Esophagus squamous epithelium (tissue), 4 donors: ENCODE results near the gene TDRD5.

Source experiments
- POLR2A ChIP-seq, 4 donors: fragments of 450-650 bp; IDR thresholded peaks; one replicate each; pipeline ENCODE4 v1.6.1; 2017; ENCODE audit warnings: antibody characterized with exemption in 4 of 4, mild to moderate bottlenecking in 4 of 4, moderate library complexity in 3 of 4
- TF ChIP-seq, protein P1 (sequence below), 6 experiments: fragments of 450-650 bp in 4 of 6; fragments of 200-600 bp in 2 of 6; sonication (generic) in 2 of 6; IDR thresholded peaks; one replicate each; pipeline ENCODE4 v1.5.1; 2016 to 2019; ENCODE audit warnings: antibody characterized with exemption in 6 of 6, mild to moderate bottlenecking in 4 of 6, moderate library complexity in 4 of 6

DNA sequence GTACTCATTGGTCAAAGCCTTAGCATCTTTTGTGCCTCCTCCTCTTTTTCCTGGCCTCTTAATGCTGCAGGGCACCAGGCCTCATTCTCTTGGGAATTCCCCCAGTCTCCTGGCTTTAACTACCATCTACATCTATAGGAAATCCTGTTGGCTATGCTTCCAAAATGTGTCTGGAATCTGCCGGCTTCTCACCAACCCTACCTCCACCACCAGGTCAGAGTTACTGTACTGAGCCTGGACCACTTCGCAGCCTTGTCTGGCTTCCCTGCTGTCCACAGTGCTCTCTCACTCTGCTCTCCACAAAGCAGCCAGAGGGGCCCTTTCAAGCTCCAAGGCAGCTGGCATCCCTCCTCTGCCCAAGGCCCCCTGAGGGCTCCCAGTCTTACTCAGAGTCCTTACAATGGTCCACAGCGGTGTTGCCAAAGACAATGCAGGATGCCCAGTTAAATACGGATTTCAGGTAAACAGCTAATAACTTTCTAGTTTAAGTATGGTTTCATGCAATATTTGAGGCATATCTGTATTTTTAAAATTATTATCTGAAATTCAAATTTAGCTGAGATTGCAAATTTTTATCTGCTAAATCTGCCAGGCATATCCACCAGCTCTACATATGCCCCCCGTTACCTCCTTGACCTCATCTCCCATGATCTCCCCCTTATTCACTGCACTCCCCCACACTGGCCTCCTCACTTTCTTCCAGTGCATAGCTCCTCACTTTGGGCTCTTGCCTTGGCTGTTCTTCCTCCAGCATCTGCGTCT lies 117.0 kb downstream of the TDRD5 start:
- TF ChIP-seq, protein P1, sequence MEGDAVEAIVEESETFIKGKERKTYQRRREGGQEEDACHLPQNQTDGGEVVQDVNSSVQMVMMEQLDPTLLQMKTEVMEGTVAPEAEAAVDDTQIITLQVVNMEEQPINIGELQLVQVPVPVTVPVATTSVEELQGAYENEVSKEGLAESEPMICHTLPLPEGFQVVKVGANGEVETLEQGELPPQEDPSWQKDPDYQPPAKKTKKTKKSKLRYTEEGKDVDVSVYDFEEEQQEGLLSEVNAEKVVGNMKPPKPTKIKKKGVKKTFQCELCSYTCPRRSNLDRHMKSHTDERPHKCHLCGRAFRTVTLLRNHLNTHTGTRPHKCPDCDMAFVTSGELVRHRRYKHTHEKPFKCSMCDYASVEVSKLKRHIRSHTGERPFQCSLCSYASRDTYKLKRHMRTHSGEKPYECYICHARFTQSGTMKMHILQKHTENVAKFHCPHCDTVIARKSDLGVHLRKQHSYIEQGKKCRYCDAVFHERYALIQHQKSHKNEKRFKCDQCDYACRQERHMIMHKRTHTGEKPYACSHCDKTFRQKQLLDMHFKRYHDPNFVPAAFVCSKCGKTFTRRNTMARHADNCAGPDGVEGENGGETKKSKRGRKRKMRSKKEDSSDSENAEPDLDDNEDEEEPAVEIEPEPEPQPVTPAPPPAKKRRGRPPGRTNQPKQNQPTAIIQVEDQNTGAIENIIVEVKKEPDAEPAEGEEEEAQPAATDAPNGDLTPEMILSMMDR (IDR thresholded peaks at IDR 0.05) = no peak
- TF ChIP-seq POLR2A (IDR thresholded peaks at IDR 0.05) = no peak
